GM19438 (cell line): ENCODE data around the gene IDH2.
A peak's percentile ranks its signal among the peaks of the same experiment; 100 is the strongest.

Experiments used
- ATAC-seq: cut with Tn5 transposase; IDR thresholded peaks from one replicate; pipeline ENCODE4 v1.9.1; 2021; ENCODE audit warnings: low read depth; ENCODE audit not compliant: unreplicated experiment

Gene IDH2

GRCh38 chr15:90067953-90068606 lies 34.2 kb downstream of the IDH2 start:
- no peak for ATAC-seq

- ATAC-seq, result no peak
Observed at GRCh38 chr15:90067181-90067952, 34.9 kb downstream of the IDH2 start.

GRCh38 chr15:90065682-90066049 lies 36.6 kb downstream of the IDH2 start:
- ATAC-seq, result no peak

GRCh38 chr15:90064911-90065681 lies 37.2 kb downstream of the IDH2 start:
- no peak for ATAC-seq

GRCh38 chr15:90063770-90064247 lies 38.5 kb downstream of the IDH2 start:
- ATAC-seq, result no peak

- ATAC-seq, result no peak
Observed at GRCh38 chr15:90062973-90063769, 39.1 kb downstream of the IDH2 start.

- no peak for ATAC-seq
Observed at GRCh38 chr15:90062462-90062932, 39.8 kb downstream of the IDH2 start.

- ATAC-seq, result no peak
Observed at GRCh38 chr15:90062023-90062442, 40.2 kb downstream of the IDH2 start.

- no peak for ATAC-seq
Observed at GRCh38 chr15:90060797-90061196, 41.5 kb downstream of the IDH2 start.

- ATAC-seq, result peak; percentile 87
Observed at GRCh38 chr15:90059208-90059985, 42.9 kb downstream of the IDH2 start.

- ATAC-seq, result no peak
Observed at GRCh38 chr15:90058775-90059174, 43.5 kb downstream of the IDH2 start.

- peak; percentile 47 for ATAC-seq
Observed at GRCh38 chr15:90058308-90058707, 44.0 kb downstream of the IDH2 start.

- no peak for ATAC-seq
Observed at GRCh38 chr15:90056529-90056928, 45.7 kb downstream of the IDH2 start.

GRCh38 chr15:90055182-90055581 lies 47.1 kb downstream of the IDH2 start:
- no peak for ATAC-seq

GRCh38 chr15:90054618-90055097 lies 47.6 kb downstream of the IDH2 start:
- ATAC-seq, result no peak

- no peak for ATAC-seq
Observed at GRCh38 chr15:90053685-90054466, 48.4 kb downstream of the IDH2 start.

GRCh38 chr15:90051874-90052273 lies 50.4 kb downstream of the IDH2 start:
- no peak for ATAC-seq

- ATAC-seq, result no peak
Observed at GRCh38 chr15:90049666-90050604, 52.3 kb downstream of the IDH2 start.
